Right hindlimb (tissue), 1 donor: Measurements from ENCODE around the gene USP6.
A peak's percentile ranks its signal among the peaks of the same experiment; 100 is the strongest.
"Not testable (repeated sequence)": the region's sequence is repeated elsewhere in the genome, so short reads cannot be mapped to it uniquely, and the experiment has no call there.

ENCODE experiments used
- DNase-seq: peaks from one replicate; pipeline ENCODE4 v3.0.0-alpha.2; 2018

The USP6 gene

DNA sequence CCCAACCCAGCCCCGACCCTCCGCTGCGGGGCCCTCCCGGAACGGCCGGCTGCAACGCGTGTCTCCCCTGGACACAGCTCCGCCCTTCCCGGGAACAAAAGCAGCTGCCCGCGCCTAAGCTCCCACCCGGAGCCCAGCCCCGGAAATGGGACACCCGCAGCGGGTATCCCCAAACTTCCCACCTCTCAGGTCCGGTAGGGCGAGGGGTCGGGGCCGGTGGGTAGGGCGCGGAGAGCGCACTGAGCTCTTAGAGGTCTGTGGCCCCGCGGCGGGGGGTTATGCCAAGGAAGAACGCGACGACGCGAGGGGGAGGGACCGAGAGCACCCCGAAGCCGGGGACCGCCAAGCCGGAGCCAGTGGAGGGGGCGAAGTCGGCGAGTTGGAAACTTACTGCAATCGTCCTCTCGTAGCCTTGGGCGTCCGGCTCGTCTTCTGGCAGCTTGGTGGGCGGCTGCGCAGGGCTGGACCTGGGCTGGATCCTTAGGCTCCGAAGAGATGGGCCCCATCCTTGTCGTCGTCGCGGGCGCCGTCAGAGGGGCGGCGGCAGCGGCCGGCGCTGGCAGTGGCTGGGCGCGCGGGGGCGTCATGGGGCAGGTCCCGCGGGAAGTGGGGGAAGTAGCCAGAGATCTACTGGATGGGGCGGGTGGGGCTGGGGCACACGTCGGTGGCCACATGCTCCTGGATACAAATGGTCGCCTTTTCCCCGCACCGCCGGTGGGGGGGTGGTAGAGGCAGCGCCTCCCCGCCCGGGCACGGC lies 6.9 kb downstream of the USP6 start:
- DNase-seq: peak; percentile 65

DNA sequence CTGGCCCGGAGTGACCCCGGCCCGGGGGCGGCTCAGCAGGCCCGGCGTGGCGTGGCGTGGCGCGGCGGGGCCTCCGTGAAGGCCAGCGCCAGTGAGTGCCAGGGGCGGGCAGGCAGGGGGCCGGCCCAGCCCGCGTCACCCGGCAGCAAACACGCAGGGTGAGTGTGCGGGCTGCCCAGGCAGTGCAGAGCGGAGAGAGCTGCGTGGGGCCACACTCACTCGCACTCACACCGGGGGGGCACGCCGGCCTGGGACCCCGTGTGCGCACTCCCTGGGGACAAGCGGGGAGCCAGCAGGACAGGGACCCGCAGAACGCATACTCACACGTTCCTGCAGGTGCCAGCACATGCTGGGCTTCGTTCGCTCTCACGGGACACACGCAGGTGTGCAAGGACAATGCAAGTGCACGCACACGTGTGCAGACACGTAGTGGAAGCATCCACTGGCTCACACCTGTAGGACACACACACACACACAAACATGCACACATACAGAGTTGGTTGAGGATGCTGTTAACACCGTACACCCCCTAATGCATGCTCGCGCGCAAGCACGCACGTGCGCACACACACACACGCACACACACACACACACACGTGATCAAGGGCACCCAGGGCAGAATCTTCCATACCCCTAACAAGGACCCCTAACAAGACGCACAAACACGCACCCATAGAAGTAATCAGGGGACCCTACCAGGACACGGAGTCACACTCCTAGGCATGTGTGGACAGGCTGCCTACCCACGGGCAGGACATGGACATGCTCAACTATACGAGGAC lies 7.7 kb downstream of the USP6 start:
- no peak for DNase-seq

DNA sequence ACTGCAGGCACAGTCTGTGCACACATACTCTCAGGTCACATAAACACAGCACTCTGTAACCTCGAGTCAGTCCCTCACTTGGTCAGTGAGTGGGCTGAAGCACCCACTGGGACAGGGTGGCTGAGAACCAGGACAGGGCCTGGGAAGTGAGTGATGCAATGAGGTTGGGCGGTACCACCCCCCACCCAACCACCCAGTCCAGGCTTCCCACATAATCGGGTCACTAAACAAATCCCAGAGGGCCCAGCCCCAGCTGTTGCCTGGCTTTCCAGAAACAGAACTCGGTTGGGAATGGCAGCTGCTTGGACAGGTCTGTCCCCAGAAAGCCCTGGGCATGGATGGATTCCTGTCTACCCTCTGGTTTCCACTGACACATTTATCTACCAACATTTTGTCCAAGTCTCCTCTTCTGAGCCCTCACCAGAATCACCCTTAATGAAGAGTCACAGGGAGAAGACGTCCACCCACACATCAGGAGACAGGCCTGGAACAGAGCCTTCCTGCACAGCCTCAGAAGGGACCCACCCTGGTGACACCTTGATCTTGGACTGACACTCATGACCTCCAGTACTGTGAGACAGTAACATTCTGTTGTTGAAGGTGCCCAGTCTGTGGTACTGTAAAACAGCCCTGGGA lies 8.4 kb downstream of the USP6 start:
- not testable (repeated sequence) for DNase-seq

DNA sequence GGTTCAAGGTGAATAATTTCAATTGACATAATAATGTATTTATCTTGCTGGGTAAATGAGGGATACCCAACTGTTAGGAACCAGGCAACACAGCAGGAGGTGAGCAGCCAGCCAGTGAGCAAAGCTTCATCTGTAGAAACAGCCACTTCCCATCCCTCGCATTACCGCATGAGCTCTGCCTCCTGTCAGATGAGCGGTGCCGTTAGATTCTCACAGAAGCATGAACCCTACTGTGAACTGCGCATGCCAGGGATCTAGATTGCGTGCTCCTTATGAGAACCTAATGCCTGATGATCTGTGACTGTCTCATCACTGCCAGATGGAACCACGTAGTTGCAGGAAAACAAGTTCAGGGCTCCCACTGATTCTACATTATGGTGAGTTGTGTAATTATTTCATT lies 9.1 kb downstream of the USP6 start:
- not testable (repeated sequence) for DNase-seq

DNA sequence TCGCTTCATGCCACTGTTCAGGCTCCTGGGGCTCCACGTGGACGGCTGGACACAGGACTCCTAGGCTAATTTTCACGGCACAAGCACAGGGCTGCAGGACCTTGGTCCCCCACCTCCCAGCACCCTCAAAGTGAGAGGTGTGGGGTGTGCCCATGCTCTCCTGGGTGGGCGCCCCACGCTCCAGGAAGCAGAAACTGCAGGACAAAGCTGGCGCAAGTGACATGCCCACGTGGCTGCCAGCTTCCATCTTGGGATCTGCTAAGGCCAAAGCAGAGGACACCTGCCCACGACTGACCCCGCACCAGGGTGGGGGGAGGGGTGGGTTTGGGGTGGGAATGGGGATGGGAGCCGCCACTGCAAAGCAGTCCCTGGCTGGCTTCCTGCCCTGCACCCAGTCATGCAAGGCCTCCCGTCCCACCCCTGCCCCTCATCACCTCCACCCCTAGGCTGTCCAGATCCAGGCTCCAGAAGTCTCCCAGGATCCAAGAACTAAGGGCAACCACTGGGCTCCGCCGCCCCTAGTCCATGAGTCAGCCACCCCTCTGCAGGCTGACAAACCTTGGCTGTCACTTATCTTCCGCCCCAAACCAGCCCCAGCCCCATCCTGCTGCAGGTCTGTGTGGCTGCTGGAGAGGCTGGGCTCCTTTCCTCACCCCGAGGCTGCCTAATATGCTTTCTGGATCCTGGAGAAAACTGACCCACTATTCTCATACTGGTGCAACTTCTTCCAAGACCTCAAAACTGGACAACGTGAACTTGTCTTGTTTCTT lies 11.1 kb downstream of the USP6 start:
- no peak for DNase-seq

DNA sequence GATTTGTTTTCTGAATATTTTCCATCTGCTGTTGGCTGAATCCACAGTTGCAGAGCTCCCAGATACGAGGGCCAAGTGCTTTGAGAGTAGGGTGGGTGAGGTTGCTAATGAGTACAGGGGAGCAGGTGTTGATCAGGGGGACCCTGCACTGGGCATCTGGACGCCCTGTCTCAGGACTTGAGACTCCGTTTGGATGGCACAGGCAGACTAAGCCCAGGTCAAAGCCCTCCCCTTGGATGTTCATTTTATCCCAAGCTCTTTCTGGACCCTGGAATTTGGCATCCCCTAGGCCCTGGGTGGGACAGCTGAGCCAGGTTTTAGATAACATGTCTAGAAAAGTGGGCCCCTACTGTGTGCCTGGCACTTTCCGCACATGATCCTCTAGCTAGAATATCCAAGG lies 12.1 kb downstream of the USP6 start:
- no peak for DNase-seq

DNA sequence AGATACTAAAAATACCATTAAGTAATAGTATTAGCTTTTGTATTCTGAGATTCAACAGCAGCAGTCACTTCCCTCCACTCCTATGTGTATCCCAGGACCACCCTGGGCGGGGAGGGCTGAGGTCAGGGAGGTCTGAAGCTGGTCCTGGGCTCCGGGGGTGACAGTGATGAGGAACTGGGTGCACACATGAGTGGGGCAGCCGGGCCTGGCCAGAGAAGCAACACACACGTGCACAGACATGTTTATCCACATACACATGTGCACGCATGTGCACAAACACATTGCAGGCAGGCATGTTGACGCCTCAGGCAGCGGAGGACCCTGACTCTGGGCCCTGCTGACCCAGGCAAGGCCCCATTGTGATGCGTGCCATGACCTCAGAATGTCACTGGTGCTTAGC lies 12.6 kb downstream of the USP6 start:
- DNase-seq: not testable (repeated sequence)

DNA sequence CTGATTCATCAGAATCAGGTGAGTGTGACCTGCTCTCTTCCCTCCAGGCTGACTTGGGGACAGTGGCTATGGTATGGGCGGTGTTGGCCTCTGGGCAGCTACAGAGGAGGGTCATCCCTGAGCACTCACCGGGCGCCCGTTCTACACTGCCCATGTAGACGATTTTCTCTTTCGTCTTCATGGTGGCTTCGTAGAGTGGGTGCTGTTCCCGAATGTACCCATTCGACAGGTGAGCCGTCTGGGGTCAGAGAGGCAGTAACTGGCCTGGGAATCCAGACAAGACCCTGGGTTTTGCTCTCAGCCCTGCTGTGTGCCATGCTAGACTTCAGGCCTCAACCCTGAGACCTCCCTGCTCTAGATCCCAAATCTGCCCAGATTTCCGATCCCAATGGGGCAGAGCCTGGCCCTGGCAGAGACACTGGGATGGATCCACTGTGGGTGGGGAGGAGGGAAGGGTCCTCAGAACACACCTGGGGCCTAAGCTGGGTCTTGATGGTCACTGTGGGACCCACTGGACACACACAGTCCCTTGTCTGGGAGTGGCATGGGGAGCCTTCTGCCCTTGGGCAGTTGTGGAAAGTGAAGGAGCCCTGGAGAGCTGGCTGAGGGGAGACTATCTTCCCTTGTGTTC lies 13.2 kb downstream of the USP6 start:
- DNase-seq: no peak

DNA sequence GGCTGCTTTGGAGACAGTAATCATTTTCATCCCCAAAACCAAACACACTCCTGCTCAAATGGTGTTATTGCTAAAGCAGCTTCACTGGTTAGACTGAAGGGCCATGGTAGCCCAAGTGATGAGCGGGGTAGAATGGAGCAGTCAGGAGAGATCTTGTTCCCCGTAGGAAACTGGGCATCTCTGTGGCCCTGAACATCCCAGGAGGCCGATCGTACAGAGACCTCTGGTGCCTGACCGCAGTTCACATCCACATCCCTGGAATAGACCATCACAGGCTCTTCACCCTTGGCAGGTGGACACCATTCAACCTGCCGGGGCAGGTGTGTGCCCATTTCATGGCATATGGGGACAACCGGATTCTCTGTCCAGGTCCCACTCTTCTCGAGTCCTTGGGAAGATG lies 13.9 kb downstream of the USP6 start:
- DNase-seq: not testable (repeated sequence)

DNA sequence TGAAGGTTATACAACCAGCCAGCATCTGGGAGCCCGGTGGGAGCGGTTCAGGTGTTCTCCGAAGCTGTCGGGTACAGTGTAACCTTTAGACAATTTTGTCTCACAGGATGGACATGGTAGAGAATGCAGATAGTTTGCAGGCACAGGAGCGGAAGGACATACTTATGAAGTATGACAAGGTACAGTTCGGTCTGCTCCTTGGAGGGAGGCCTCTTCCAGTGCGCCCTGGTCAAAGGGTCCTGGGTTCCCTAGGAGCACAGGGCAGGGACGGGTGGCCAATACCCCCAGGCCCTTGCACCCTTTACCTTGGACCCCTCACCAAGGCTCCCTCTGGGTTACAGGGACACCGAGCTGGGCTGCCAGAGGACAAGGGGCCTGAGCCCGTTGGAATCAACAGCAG lies 14.4 kb downstream of the USP6 start:
- DNase-seq: not testable (repeated sequence)

DNA sequence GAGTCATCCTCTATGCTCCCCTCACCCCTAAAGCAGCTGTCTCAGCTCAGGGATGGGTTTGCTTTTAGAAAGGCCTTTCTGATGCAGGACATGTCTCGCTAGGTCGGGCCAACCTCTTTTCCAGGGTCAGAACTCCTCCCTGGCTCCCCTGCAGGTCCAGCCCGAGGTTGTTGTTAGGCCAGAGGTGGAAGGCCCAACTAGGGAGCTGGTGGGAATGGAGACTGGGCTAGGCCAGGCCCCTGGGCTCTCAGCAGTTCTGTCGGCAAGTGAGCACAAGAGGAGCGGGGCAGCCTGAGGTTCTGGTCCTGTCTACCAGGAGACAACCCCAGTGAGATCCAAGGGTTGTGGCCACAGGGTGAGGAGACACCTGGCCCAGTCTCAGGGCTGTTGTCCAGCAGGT lies 14.9 kb downstream of the USP6 start:
- DNase-seq: not testable (repeated sequence)

DNA sequence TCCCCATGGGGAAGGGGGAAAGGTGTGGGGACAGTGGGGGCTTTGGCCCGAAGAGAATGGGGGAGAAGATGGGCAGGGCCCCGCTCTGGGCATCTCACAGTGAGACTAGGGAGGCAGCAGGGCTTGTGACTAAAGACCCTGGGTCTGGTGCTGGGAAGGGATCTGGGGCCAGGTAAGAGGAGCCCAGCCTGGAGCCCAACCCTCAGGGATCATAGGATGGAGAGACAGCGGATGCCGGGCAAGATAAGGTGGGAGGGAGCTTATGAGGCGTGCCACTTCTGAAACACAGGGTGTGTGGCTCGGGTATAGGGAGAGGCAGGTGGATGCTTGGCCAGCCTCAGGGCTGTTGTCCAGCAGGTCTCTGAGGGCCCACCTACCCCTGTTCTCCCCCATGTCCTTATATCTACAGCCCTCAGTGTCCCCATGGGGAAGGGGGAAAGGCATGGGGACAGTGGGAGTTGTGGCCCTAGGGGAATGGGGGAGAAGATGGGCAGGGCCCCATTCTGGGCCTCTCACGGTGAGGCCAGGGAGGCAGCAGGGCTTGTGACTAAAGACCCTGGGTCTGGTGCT lies 15.4 kb downstream of the USP6 start:
- no peak for DNase-seq

DNA sequence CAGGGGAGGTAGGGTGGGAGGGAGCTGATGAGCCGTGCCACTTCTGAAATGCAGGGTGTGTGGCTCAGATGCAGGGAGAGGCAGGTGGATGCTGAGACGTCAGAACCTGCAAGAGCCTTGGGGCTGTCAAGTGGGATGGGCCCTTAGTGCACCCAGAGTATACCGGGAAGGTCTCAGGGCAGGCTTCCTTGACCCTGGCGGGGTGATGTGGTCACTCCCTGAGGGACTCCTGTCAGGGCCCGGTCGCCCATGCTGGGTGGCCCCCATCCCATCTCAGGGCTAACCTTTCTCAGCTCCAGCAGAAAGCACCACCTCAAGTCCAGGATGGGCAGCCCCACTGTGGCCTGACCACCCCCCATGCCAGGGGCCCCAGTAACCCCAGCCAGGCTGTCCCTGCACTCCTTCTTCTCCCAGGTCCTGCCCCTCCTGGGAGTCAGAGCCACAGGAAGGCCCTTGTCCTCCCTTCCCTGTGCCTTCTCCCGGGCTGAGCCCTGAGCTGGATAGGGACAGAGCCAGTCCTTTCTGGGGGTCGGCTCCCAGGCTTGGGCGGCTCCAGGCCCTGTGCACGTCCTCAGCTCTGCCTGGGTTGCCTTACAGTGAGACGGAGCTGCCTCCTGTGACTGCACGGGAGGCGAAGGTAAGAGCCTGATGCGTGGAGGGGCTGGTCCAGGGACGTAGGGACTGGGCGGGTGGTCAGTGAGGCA lies 16.1 kb downstream of the USP6 start:
- DNase-seq: not testable (repeated sequence)

DNA sequence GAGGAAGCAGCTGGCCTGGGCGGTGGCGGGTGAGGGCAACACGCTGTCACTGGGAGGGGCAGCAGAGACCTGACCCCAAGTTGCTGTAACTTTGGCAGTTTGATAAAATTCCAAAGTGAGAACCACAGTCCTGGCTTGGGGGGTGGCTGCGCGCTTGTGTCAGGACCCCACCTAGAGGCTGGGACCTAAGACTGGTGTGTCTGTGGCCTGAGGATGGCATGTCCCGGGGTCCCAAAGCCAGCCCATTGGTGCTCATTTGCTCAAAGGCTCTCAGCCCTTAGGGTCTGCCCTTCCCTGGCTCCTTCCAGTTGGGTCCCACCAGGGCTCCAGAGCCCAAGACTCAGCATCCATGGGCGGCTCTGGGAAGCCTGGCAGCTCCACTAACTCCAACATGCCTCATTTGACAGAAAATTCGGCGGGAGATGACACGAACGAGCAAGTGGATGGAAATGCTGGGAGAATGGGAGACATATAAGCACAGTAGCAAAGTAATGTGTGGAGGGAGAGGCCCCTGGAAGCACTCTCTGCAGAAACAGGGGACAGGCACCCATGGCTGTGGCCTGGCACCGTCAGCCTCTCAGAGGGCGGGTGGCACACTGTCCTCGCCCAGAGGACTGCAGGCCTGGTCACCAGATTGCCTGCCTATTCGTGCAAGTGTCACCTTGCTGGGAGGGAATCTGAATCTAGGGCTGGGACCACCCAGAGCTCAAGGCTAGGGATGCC lies 16.8 kb downstream of the USP6 start:
- not testable (repeated sequence) for DNase-seq

DNA sequence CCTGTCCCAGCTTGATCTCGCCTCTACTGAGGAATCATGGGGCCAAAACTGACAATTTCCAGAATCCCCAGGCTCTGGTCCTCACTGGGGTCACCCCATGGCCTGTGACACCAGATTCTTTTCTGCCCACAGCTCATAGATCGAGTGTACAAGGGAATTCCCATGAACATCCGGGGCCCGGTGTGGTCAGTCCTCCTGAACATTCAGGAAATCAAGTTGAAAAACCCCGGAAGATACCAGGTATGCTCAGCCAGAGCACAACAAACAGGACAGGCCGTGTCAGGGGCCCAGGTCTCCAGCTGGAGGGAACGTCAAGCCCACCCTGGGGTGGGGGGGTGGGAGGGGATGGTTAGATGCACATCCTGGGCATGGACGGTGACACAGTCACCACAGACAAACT lies 17.5 kb downstream of the USP6 start:
- no peak for DNase-seq

DNA sequence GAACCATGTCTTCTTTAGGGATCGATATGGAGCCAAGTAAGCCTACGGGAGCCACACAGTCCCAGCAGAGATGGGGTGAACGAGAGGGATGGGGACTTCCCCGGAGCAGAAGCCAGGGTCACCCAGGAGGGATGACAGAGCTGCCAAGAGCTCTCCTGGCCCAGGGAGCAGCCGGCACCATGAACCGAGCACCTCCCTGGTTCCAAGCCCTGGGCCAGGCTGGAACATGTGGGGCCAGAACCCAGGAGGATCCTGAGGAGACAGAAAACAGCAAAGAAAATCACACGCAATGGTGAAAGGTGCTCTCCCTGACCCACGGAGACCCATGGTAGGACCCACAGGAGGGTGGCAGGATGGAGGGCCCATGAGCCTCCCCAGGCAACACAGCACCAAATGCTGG lies 18.1 kb downstream of the USP6 start:
- not testable (repeated sequence) for DNase-seq

DNA sequence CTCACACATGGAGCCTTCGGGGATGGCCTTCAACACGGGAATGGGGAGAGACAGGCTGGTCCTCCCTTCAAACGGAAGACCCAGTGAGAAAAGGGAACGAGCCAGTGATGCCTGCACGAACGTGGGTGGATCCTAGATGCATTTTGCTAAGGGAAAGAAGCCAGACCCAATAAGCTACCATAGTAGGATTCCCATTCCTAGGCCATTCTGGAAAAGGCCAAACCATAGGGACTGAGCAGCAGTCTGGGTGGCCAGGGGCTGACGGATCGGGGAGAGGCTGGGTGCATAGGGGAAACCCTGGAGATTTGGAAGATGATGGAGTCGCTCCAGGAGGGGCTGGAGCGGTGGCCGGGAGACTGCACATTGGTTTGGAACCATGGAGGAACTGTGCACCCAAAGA lies 18.7 kb downstream of the USP6 start:
- DNase-seq: not testable (repeated sequence)

DNA sequence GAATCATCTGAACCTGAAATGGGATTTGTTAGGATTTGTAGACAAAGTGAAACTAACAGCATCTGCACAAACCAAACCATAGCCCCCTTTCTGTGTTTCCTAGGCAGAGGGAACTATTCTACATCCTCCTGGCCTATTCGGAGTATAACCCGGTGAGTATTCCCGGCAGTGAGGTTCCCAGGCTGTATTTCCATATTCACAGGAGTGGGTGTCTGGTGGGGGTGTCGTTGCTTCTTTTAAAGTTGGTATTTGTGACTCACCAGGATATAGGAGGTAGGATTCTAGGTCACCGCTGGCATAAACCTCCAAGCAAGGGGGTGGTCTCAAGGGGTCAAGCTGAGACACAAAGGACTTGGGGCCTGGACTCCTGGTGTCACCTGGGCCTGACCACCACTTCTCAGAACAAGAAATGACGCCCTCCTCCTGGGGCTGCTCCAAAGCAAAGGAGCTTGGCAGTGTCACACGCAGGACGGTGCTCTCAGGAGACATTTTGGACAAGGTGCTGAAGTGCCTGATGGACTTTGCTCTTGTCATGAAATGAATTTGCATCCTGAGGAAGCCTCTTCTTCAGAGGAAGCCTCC lies 19.4 kb downstream of the USP6 start:
- DNase-seq: not testable (repeated sequence)

DNA sequence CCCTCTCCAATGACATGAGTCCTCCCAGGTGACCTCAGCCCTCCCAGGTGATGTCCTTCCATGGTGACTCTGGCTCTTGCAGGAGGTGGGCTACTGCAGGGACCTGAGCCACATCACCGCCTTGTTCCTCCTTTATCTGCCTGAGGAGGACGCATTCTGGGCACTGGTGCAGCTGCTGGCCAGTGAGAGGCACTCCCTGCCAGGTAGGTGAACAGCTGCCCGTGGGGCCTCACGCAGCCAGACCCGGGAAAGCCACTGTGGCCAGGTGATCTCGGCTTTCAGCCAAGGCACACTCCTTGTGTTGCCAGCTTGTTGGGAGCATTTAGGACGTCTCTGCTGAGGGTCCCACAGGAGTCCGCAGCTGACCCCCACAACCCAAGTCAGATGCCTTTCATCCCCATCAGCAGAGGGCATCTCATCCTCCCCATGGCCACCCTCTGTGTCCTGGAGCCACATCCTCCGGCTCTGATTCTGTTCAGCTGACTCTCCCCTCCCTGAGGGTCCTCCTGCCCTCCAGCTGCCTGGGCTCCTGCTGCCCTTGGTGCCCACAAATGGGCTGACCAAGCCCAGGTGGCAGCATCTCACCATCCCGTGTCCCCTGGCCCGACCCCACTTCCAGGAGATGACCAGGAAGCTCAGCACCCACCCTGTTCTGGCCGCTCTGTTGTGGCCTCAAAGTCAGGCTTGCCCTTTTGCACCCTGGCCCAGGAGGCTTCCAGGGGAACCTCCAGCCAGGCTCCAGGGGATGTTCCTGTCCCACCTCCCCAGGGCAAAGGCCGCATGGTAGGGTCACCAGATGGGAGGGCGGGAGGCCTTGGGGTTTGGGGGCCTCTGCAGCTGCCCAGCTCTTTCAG lies 20.1 kb downstream of the USP6 start:
- DNase-seq: no peak
